ENCODE measurements around the gene SP140L. TPM values are rescaled to one million over a fixed set of nuclear protein-coding genes. Genes with fewer than 3 reads are reported as not detected.

Gene SP140L
- total RNA-seq, 1 donor from 2014 or later, result 24.2 TPM

DNA sequence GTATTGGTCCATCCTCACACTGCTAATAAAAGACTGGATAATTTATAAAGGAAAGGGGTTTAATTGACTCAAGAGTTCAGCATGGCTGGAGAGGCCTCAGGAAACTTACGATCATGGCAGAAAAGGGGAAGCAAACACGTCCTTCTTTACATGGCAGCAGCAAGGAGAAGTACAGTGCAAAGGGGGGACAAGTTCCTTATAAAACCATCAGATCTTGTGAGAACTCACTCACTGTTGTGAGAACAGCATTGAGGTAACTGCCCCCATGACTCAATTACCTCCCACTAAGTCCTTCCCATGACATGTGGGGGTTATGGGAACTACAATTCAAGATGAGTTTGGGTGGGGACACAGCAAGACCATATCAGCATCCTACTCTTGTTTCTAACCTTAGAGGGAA, 126.0 kb downstream of the SP140L start:
- no peak overlapping the region for H3K4me3 Mint-ChIP-seq (ENCODE audit: unreplicated experiment)

More for the DNA sequence above, 126.0 kb downstream of the SP140L start:
- no peak for DNase-seq (ENCODE audit: extremely low spot score, unreplicated experiment)
- no peak overlapping the region for H3K27ac Mint-ChIP-seq (ENCODE audit: unreplicated experiment)
- no peaks in the 10 kb centered on the region for H3K27me3 Mint-ChIP-seq (ENCODE audit: unreplicated experiment)
- peaks cover 18% of the 10 kb centered on the region for H3K9me3 Mint-ChIP-seq (ENCODE audit: unreplicated experiment)
- peaks cover 80% of the 10 kb centered on the region for H3K36me3 Mint-ChIP-seq (ENCODE audit: unreplicated experiment)
- TF ChIP-seq, protein P1, sequence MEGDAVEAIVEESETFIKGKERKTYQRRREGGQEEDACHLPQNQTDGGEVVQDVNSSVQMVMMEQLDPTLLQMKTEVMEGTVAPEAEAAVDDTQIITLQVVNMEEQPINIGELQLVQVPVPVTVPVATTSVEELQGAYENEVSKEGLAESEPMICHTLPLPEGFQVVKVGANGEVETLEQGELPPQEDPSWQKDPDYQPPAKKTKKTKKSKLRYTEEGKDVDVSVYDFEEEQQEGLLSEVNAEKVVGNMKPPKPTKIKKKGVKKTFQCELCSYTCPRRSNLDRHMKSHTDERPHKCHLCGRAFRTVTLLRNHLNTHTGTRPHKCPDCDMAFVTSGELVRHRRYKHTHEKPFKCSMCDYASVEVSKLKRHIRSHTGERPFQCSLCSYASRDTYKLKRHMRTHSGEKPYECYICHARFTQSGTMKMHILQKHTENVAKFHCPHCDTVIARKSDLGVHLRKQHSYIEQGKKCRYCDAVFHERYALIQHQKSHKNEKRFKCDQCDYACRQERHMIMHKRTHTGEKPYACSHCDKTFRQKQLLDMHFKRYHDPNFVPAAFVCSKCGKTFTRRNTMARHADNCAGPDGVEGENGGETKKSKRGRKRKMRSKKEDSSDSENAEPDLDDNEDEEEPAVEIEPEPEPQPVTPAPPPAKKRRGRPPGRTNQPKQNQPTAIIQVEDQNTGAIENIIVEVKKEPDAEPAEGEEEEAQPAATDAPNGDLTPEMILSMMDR (IDR thresholded peaks at IDR 0.05), result no peak
- H3K4me1 Mint-ChIP-seq (ENCODE audit: unreplicated experiment), result peaks cover 4% of the 10 kb centered on the region

Other genes starting within 250 kb of the SP140L start
- 23.6 and 24.1 TPM in 2 replicates for gene SP110, start 107.2 kb upstream of the SP140L start, total RNA-seq
- gene SP140, start 101.5 kb upstream of the SP140L start, total RNA-seq, result 0.65 and 1.0 TPM in 2 replicates
- 120 and 122 TPM in 2 replicates for gene SP100, start 89.0 kb downstream of the SP140L start, total RNA-seq